GM12891 (cell line): ENCODE results near the gene KDM5D.

Experiments
- POLR2A ChIP-seq: IDR thresholded peaks from 2 replicates; pipeline ENCODE4 v1.6.1; 2011; ENCODE audit warnings: low read depth, low read length, control low read depth
- POLR2AphosphoS5 ChIP-seq: IDR thresholded peaks from 2 replicates; pipeline ENCODE4 v1.6.1; 2011; ENCODE audit warnings: low read depth, low read length, control low read depth
- SPI1 ChIP-seq: IDR thresholded peaks from 2 replicates; pipeline ENCODE4 v1.6.1; 2011; ENCODE audit warnings: low read depth, low read length, control low read depth
- TAF1 ChIP-seq: IDR thresholded peaks from 2 replicates; pipeline ENCODE4 v1.6.1; 2011; ENCODE audit warnings: low read depth, low read length, control low read depth

DNA sequence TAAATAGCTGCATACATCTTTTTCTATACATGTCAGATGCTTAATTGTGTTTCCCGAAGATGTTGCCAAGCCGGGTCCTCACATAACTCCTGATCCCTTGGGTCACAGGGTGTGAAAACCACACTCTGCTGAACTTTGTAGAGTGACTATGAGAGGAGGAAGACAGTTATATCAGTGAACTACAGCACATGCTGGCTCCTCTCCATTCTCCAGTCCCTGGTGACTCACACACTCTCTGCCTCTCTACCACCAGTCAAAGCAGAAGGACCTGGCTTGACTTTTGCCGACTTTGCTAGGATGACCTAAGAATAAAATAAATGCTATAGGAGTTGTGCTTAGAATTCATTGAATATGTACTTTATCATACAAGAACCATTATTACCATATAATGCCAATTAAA lies 23.8 kb upstream of the KDM5D start:
- TF ChIP-seq POLR2AphosphoS5, result no peak
- no peak for TF ChIP-seq POLR2A
- TF ChIP-seq TAF1, result no peak
- no peak for TF ChIP-seq SPI1
